TTC549 (cell line): Measurements from ENCODE around the gene BCKDHB.
"Not testable (repeated sequence)": the region's sequence is repeated elsewhere in the genome, so short reads cannot be mapped to it uniquely, and the experiment has no call there.

Experiments used
- FAIRE-seq: peaks from 2 replicates; lab custom pipeline; 2012; peaks lifted over from hg19 to GRCh38; lab: Jason Lieb, UNC

BCKDHB gene

DNA sequence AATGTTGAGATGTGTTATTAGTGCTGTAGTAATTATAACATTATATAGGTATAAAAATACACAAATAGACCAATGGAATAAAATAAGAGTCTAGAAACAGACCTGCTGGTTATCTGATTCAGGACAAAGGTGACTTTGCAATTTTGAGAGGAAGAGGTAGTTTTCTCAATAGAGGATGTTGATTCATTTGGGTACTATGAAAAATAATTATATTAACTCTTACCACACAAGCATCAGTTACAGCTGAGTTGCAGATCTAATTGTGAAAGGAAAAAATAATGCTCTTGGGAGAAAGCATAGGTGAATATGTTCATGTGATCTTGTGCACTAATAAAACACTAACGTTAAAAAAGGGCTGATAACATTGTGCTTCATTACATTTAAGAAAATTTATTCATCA, 103.0 kb downstream of the BCKDHB start:
- no peak for FAIRE-seq

DNA sequence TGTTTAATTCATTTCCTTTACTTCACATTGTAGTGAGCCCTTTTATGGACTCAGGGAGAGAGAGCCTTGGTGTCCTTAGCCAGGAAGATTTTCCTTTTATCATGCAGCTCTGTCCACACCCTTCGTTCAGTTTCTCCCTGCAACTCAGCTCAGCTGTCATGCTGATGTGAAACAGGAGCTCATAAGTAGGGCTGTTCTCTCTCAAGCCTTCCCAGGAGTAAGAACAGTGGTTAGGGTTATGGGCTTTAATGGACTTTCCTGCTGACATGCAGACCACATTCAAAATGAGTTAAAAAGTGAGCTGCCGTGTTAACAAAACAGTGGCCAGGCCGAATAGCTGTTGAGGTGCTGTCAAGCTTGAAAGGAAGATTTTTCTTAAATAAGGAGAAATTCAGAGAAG, 104.1 kb downstream of the BCKDHB start:
- no peak for FAIRE-seq

DNA sequence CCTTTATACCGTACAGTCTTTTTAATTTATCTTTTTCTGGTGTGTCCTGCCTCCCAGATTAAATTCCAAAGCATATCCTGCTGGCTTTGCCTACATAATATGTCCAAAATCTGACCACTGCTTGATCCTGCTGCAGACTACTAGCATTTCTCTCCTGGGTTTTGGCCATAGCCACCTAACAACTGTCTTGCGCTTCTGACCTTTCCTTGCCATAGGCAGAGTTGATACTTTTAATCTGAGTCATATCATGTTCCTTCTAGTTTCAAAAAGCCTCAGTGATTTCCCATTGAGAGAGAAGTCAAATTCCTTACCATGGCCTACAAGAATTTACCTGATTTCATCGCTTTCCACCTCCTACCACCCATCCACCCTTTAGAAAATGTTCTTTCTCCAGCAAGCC, 104.8 kb downstream of the BCKDHB start:
- no peak for FAIRE-seq

DNA sequence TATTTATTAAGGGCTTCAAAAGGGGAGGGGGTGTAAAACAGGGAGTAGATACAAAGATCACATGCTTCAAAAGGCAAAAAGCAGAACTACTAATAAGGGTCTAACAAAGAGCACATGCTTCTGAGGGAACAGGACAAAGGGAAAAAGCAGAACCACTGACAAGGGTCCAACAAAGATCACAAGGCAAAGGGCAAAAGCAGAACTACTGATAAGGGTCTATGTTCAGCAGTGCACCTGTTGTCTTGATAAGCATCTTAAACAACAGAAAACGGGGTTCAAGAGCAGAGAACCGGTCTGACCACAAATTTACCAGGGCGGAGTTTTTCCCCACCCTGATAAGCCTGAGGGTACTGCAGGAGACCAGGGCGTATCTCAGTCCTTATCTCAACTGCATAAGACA, 105.4 kb downstream of the BCKDHB start:
- FAIRE-seq = not testable (repeated sequence)

DNA sequence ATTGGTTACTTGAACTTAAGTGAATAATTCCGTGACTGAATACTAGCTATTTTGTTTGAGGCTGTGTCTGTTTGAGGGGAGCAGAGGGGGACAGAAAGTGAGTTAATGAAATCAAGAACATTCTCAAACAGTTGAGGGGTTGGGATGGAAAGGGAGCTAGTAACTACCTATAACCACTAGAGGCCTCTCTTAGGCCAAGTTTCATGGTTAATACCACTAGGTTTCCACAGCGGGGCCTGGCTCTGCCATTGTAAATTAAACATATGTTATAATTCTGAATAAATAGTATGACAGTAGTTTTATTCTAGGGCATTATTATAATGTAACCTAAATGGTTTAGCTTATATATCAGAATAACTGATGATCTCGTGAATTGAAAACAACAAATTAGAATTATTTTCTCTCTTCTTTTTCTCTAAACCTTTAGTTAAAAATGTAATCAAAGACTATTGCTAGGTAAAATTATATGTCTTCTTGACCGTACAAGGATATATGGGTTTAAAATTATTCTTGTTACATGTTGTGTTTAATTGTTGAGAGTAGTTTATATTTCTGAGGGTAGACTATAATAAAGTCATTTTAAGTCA, 108.1 kb downstream of the BCKDHB start:
- FAIRE-seq = peak; percentile 54

DNA sequence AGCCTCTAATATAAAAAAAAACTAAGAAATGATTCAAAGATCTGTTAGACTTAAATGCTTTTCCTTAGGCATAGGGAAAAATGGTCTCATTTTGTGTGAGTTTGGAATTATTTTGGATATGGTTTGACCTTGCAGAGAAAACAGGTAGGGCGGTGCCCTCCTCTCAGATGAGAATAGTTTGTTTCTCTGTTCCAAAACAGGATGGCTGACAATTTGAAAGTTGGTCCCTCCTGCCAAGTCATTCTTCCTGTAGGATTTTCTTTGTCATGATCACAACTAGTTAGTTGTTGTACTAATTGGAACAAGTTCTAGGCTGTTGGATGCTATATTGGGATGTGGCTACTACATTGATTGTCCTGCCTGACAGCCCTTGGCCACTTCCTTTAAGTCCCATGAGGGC, 108.6 kb downstream of the BCKDHB start:
- FAIRE-seq = no peak

DNA sequence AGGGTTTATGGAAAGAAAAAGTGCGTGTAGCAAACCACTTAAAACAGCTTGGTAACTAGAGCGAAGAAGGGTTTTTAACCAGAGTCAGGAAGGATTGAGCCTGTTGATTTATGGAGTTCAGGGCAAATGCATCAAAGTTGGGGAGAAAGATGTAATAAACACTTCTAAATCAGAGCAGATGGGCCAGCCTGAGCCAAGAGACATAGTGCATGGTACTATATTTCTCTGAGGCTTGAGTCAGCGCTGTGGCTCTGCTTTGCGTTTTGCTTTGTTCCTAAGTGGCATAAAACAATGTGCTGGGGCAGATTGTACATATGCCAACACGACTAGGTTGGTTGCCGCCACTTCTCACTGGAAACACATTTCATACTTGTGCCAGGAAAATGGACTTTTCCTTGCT, 111.3 kb downstream of the BCKDHB start:
- FAIRE-seq = no peak

DNA sequence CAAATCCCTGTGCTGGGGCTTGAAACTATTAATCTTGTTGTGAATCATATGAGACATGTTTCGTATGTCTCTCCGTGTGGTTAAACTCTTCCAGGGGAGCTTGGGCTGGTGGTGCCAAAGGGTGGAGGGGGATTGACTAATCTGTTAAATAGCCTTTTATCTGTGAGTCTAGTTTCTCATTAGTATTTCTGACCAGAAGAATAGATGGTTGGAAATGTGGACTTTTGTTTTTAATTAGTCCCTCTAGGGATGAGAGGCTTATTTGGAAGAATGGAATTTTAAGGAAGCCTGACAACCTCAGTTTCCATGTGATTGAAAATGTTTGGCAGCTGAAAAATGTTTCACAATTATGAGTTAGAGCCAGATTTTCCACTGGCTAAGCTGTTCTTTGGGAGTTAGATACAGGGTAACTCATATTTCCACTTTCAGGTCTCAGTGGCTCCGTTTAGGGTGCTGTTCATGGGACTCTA, 117.3 kb downstream of the BCKDHB start:
- no peak for FAIRE-seq

DNA sequence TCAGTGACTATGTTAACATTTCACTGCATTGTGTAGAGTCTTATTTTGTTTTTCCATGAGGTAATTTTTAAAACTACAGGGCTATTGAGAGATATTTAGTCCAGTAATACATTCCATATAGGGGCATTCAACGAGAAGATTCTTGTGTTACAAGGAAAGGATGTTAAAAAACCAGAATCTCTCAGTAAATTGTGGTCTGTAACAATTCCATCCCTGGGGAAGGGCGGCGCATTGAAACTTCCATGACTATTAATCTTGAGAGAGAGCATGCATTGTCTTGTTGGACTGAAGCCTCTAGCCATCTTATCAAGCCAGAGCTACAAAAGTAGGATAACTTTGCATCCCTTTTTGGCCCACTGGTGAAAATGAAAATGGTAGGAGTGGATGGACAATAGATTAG, 119.7 kb downstream of the BCKDHB start:
- FAIRE-seq = no peak

DNA sequence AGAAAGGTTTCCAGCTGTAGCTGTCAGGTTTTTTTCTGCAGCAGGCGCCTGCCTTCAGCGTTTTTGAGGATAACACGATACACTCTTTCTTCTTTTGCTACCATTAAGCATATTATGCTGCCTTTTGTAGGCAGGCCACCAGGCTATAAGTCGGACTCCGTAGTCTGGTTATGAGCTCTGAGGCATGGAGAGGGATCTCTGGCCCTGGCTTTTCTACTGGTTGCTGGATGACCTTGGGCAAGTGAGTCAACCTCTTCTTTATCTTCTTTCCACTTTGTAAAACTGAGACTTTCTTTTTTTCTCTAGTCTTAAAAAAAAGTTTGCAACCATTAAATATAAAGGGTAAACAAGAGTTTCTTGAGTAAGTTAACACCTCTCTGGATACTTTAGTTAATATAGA, 120.2 kb downstream of the BCKDHB start:
- no peak for FAIRE-seq

DNA sequence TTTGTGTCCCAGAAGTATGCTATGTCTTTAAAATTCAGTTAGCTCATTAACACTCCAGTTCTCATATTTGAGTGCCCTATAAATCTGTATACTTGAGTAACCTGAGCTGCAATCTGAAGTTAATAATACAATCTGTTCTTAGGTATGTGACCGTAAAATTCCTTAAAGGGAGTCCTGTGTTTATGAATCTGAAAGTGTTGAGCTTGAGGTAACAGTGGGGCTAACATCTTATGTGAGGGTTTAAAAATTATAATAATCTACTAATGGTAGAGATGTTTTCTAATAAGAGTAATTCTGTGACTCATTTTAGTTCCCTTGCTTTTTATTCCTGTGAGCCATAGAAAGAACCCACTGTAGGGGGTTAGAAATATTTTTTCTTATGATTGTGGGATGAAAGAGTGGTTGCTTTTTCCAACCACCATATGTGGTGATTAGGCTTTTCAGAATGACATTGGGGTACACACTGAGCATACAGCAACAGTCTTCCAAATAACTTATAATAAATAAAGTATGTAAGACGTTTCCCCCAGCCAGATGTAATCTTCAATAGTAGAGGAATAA, 121.2 kb downstream of the BCKDHB start:
- no peak for FAIRE-seq

DNA sequence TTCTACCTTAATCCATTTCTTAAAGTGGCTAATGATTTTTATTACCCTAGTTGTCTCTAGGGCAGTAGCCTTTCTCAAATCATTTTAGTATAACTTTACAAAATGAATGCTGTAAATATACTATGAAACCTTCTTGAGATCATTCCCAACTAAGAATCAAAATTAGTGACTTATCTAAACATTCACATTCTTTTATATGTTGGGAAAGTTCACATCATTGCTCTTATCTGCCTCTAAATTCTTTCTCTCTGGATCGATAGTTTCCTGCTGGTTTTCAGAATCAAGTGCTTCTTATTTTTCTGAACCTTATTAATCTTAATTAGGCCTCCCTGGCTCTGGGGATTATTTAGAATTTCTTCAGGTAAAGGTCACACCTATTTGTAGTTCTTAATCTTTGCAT, 126.8 kb downstream of the BCKDHB start:
- no peak for FAIRE-seq

DNA sequence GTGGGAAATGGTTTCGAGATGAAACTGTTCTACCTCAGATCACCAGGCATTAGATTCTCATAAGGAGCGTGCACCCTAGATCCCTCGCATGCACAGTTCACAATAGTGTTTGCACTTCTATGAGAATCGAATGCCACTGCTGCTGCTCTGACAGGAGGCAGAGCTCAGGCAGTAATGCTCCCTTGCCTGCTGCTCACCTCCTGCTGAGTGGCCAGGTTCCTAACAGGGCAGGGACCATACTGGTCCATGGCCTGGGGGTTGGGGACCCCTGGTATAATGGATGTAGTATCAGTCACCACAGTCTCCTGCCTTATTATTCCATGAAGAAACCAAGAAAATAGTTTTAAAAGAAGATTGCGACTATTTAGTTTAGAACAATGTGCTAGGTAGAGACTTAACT, 127.5 kb downstream of the BCKDHB start:
- no peak for FAIRE-seq

DNA sequence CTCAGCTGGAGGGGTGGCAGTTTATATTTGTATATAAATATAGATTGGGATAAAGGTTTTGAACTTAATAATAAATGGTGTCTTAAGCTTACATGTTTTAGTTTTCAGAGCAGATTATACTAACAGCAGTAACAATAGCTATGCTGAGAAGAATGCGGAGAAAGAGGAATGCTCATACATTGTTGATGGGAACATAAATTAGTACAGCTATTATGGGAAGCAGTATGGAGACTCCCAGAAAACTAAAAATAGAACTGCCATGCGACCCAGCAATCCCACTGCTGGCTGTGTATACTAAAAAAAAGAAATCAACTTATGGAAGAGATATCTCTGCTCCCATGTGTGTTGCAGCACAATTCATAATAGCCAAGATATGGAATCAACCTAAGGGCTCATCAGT, 127.9 kb downstream of the BCKDHB start:
- FAIRE-seq = no peak

DNA sequence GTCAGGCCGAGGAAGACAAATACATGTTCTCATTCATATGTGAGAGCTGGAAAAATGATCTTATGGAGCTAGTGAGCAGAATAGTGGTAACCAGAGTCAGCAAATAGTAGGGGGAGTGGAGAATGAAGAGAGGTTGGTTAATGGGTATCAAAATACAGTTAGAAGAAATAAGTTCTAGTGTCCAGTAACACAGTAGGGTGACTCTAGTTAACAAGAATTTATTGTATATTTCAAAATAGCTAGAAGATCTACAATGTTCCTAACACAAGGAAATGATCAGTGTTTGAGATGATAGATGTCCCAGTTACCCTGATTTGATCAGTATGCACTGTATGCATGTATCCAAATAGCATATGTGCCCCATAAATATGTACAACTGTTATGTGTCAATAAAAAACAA, 128.4 kb downstream of the BCKDHB start:
- FAIRE-seq = no peak

DNA sequence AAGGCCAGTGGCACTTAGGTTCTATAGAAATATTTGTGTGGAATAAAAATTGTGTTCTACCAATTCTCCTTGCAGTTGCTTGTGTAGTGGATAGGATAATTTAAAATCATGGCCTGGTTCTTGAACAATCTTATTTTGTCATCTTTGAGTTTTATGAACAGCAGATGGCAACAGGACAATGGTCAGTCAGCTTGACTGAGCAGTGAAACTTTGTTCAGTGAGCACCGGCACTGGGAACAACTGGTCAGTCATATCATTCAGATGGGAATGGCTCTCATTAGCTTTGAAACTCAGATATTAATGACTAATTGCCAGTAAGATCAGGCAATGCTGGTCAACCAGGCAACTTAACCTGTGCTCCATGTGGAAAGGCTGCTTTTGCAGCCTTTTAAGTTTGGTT, 129.2 kb downstream of the BCKDHB start:
- no peak for FAIRE-seq

DNA sequence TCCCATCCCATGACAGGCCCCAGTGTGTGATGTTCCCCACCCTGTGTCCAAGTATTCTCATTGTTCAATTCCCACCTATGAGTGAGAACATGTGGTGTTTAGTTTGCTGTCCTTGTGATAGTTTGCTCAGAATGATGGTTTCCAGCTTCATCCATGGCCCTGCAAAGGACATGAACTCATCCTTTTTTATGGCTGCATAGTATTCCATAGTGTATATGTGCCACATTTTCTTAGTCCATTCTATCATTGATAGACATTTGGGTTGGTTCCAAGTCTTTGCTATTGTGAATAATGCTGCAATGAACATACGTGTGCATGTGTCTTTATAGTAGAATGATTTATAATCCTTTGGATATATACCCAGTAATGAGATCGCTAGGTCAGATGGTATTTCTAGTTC, 132.3 kb downstream of the BCKDHB start:
- FAIRE-seq = not testable (repeated sequence)

DNA sequence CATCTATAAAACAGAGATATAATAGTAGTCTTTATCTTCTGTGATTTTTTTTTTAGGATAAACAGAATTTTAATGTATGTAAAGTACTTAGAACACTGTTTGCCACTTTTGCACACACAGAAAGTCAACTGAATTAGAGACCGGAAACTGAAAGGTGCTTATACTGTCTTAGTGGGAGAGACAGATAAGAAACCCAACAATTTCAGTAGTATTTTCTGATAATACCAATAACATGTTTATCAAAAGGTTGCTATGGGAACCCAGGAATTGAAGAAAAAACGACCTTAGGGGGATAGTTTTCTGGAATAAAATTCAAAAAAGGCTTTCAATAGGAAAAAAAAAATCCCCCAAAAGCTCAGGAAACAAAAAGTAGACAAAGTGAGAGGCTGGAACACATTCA, 138.6 kb downstream of the BCKDHB start:
- no peak for FAIRE-seq

DNA sequence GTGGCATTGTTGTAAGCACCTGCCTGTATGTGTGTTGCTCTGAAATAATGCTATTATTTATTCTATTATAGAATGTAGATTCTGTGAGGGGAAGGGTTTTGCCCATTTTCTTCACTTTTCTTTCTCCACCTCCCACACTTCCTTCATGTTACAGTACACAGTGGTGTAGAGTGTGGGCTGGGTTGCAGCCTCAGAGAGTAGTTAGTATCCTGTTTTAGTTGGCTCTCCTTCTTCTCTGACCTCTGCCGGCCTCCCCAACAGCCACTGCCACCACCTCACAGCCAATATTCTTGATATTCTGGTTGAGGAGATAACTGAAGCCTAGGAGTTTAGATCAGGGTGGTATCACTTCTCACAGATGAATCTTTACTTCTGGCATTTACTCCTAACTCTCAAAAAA, 143.4 kb downstream of the BCKDHB start:
- FAIRE-seq = no peak

DNA sequence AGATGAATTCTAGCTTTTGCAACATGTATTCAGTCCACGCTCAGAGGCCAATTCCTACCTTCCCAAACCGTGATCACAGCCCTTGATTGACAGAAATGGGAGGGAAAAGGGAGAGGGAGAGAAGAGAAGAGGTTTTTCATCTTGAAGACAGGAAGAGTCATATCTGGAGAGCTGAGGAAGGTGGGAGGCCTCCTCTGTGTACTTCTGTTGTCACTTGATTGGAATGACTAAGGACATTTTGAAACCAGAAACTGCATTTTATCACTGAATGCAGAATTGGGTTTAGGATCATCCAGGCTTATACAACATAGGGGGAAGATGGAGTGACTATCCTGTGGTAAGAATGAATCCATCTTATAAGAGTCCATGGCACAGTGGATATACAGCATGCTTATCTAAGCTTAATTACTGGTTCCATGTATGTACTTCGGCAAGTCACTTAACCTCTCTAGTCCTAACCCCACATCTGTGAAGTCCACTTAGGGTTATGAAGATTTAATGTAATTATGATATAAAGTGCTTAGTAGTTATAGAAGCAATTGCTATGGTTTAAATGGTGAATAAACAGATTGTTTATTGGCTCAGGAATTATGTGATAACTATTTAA, 144.0 kb downstream of the BCKDHB start:
- no peak for FAIRE-seq

DNA sequence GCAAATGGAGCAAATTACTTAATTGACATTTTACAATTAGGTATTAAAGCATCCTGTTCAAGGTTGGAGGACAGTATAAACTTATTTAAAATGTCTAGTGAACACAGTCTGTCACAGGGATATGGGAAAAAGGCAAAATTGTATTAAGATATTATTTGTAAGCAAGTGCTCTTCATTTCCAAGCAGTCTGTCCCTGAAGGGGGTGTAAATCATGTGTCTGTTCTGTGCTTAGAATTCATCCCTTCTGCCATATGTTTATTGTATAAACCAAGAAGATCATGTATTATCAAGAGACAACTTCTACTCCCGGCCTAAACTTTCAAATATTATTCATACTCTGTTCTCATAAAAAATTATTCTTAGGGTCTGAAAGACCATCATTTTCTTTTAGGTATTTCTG, 144.8 kb downstream of the BCKDHB start:
- FAIRE-seq = no peak

DNA sequence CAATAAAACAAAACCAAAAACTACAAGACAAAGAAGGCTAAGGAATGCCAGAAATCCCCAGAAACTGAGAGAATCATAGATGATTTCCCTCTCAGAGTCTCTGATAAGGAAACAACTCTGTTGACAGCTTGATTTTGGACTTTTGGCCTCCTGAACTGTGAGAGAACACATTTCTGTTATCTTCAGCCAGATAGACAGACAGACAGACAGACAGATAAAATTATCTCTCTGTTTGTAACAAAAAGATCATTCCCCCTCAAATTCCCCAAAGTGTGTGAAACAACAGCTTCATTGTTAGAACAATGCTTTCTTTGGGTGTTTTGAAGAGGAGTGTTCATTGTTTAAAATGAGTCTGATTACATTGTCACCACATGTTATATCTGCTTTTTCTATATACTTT, 148.2 kb downstream of the BCKDHB start:
- no peak for FAIRE-seq

DNA sequence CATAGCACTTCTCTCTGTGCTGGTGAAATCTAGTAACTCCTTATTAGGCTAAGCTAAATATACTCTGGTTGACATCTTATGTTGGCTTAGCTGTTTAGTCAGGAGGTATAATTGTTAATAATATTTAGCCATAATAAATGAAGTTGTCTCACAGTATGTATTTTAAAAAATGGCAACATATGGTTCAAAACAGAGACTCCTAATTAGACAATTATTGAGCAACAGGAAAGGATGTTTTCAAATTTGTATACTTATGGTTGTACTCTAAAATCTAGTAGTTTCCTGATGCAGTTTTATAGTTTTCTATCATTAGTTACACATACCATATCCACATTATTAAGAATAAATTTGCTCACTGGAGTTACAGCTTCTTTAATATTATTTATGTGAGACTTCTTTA, 150.2 kb downstream of the BCKDHB start:
- FAIRE-seq = no peak

DNA sequence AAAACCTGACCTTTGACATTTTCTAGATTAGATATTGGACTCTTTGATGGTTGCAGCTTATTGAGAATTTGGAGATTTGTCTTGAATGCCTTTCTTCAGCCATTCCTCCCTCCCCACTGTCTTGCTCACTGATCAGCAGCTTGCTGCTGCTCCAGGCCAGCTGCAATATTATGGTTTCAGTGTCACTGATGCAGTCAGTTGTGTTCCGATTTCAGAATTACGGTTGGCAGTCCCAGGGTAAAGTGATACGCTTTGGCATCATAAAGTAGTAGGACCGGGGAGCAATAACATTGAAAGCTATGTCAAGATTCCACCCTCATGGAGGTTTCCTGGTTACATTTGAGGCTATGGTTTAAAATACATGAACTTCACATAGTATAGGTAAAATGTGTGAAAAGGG, 152.6 kb downstream of the BCKDHB start:
- no peak for FAIRE-seq
